ENCODE results near the gene NFXL1.

NFXL1 gene

GRCh38 chr4:47840291-47840690, 74.1 kb downstream of the NFXL1 start:
- Histone ChIP-seq H3K27ac (ENCODE audit: low read depth, low read length) (no peak overlapping the region), H3K27me3 (ENCODE audit: control insufficient read depth, insufficient read depth, low read length) (no peaks in the 10 kb centered on the region), H3K4me1 (ENCODE audit: control insufficient read depth, insufficient read depth, low read length) (peaks cover 12% of the 10 kb centered on the region), H3K36me3 (ENCODE audit: control insufficient read depth, insufficient read depth, low read length) (peaks cover 3% of the 10 kb centered on the region), H3K4me3 (ENCODE audit: low read length) (no peak overlapping the region), H3K9ac (ENCODE audit: low read length) (no peak overlapping the region)

GRCh38 chr4:47839259-47839658, 75.1 kb downstream of the NFXL1 start:
- H3K27ac ChIP-seq (ENCODE audit: low read depth, low read length) = no peak overlapping the region
- no peak overlapping the region for H3K9ac ChIP-seq (ENCODE audit: low read length)
- peaks cover 3% of the 10 kb centered on the region for H3K36me3 ChIP-seq (ENCODE audit: control insufficient read depth, insufficient read depth, low read length)
- no peaks in the 10 kb centered on the region for H3K27me3 ChIP-seq (ENCODE audit: control insufficient read depth, insufficient read depth, low read length)
- no peak overlapping the region for H3K4me3 ChIP-seq (ENCODE audit: low read length)
- H3K4me1 ChIP-seq (ENCODE audit: control insufficient read depth, insufficient read depth, low read length) = peaks cover 12% of the 10 kb centered on the region

GRCh38 chr4:47838445-47838844, 75.9 kb downstream of the NFXL1 start:
- Histone ChIP-seq H3K4me3 (ENCODE audit: low read length) (no peak overlapping the region), H3K36me3 (ENCODE audit: control insufficient read depth, insufficient read depth, low read length) (no peaks in the 10 kb centered on the region), H3K9ac (ENCODE audit: low read length) (no peak overlapping the region), H3K27me3 (ENCODE audit: control insufficient read depth, insufficient read depth, low read length) (no peaks in the 10 kb centered on the region), H3K27ac (ENCODE audit: low read depth, low read length) (no peak overlapping the region), H3K4me1 (ENCODE audit: control insufficient read depth, insufficient read depth, low read length) (peaks cover 12% of the 10 kb centered on the region)

GRCh38 chr4:47837908-47838294, 76.5 kb downstream of the NFXL1 start, which contains the start of gene CORIN:
Gene CORIN (minus strand): TSS chr4:47838067. CDS start chr4:47837949, 118 bp downstream.
- H3K36me3 ChIP-seq (ENCODE audit: control insufficient read depth, insufficient read depth, low read length) = no peaks in the 10 kb centered on the region
- peak within 1 kb of the TSS; percentile 75 for H3K4me3 ChIP-seq (ENCODE audit: low read length)
- no peaks in the 10 kb centered on the region for H3K27me3 ChIP-seq (ENCODE audit: control insufficient read depth, insufficient read depth, low read length)
- no peak within 1 kb of the TSS for H3K9ac ChIP-seq (ENCODE audit: low read length)
- H3K4me1 ChIP-seq (ENCODE audit: control insufficient read depth, insufficient read depth, low read length) = peaks cover 12% of the 10 kb centered on the region
- no peak within 1 kb of the TSS for H3K27ac ChIP-seq (ENCODE audit: low read depth, low read length)

- Histone ChIP-seq H3K4me1 (ENCODE audit: control insufficient read depth, insufficient read depth, low read length) (peaks cover 12% of the 10 kb centered on the region), H3K9ac (ENCODE audit: low read length) (no peak overlapping the region), H3K27ac (ENCODE audit: low read depth, low read length) (no peak overlapping the region), H3K4me3 (ENCODE audit: low read length) (peak overlapping the region; percentile 75), H3K27me3 (ENCODE audit: control insufficient read depth, insufficient read depth, low read length) (no peaks in the 10 kb centered on the region), H3K36me3 (ENCODE audit: control insufficient read depth, insufficient read depth, low read length) (no peaks in the 10 kb centered on the region)
Observed at GRCh38 chr4:47837094-47837907, 77.1 kb downstream of the NFXL1 start.

GRCh38 chr4:47836641-47837093, 77.7 kb downstream of the NFXL1 start:
- no peaks in the 10 kb centered on the region for H3K27me3 ChIP-seq (ENCODE audit: control insufficient read depth, insufficient read depth, low read length)
- H3K9ac ChIP-seq (ENCODE audit: low read length) = no peak overlapping the region
- no peaks in the 10 kb centered on the region for H3K36me3 ChIP-seq (ENCODE audit: control insufficient read depth, insufficient read depth, low read length)
- peak overlapping the region; percentile 75 for H3K4me3 ChIP-seq (ENCODE audit: low read length)
- H3K4me1 ChIP-seq (ENCODE audit: control insufficient read depth, insufficient read depth, low read length) = peaks cover 12% of the 10 kb centered on the region
- H3K27ac ChIP-seq (ENCODE audit: low read depth, low read length) = no peak overlapping the region

- peaks cover 12% of the 10 kb centered on the region for H3K4me1 ChIP-seq (ENCODE audit: control insufficient read depth, insufficient read depth, low read length)
- no peaks in the 10 kb centered on the region for H3K36me3 ChIP-seq (ENCODE audit: control insufficient read depth, insufficient read depth, low read length)
- no peak overlapping the region for H3K27ac ChIP-seq (ENCODE audit: low read depth, low read length)
- no peak overlapping the region for H3K4me3 ChIP-seq (ENCODE audit: low read length)
- H3K27me3 ChIP-seq (ENCODE audit: control insufficient read depth, insufficient read depth, low read length) = no peaks in the 10 kb centered on the region
- H3K9ac ChIP-seq (ENCODE audit: low read length) = no peak overlapping the region
Observed at GRCh38 chr4:47835494-47835893, 78.9 kb downstream of the NFXL1 start.

GRCh38 chr4:47831026-47831679, 83.2 kb downstream of the NFXL1 start:
- H3K27me3 ChIP-seq (ENCODE audit: control insufficient read depth, insufficient read depth, low read length) = no peaks in the 10 kb centered on the region
- H3K36me3 ChIP-seq (ENCODE audit: control insufficient read depth, insufficient read depth, low read length) = no peaks in the 10 kb centered on the region
- H3K4me1 ChIP-seq (ENCODE audit: control insufficient read depth, insufficient read depth, low read length) = peaks cover 7% of the 10 kb centered on the region
- H3K9ac ChIP-seq (ENCODE audit: low read length) = no peak overlapping the region
- H3K27ac ChIP-seq (ENCODE audit: low read depth, low read length) = no peak overlapping the region
- no peak overlapping the region for H3K4me3 ChIP-seq (ENCODE audit: low read length)

GRCh38 chr4:47830265-47831025, 83.9 kb downstream of the NFXL1 start:
- Histone ChIP-seq H3K27me3 (ENCODE audit: control insufficient read depth, insufficient read depth, low read length) (no peaks in the 10 kb centered on the region), H3K36me3 (ENCODE audit: control insufficient read depth, insufficient read depth, low read length) (no peaks in the 10 kb centered on the region), H3K4me1 (ENCODE audit: control insufficient read depth, insufficient read depth, low read length) (peaks cover under 1% of the 10 kb centered on the region), H3K27ac (ENCODE audit: low read depth, low read length) (no peak overlapping the region), H3K9ac (ENCODE audit: low read length) (no peak overlapping the region), H3K4me3 (ENCODE audit: low read length) (no peak overlapping the region)

GRCh38 chr4:47829438-47829837, 84.9 kb downstream of the NFXL1 start:
- Histone ChIP-seq H3K27ac (ENCODE audit: low read depth, low read length) (no peak overlapping the region), H3K4me1 (ENCODE audit: control insufficient read depth, insufficient read depth, low read length) (no peaks in the 10 kb centered on the region), H3K4me3 (ENCODE audit: low read length) (no peak overlapping the region), H3K9ac (ENCODE audit: low read length) (no peak overlapping the region), H3K36me3 (ENCODE audit: control insufficient read depth, insufficient read depth, low read length) (no peaks in the 10 kb centered on the region), H3K27me3 (ENCODE audit: control insufficient read depth, insufficient read depth, low read length) (no peaks in the 10 kb centered on the region)

- Histone ChIP-seq H3K36me3 (ENCODE audit: control insufficient read depth, insufficient read depth, low read length) (no peaks in the 10 kb centered on the region), H3K27me3 (ENCODE audit: control insufficient read depth, insufficient read depth, low read length) (no peaks in the 10 kb centered on the region), H3K4me1 (ENCODE audit: control insufficient read depth, insufficient read depth, low read length) (no peaks in the 10 kb centered on the region), H3K9ac (ENCODE audit: low read length) (no peak overlapping the region), H3K27ac (ENCODE audit: low read depth, low read length) (no peak overlapping the region), H3K4me3 (ENCODE audit: low read length) (no peak overlapping the region)
Observed at GRCh38 chr4:47827343-47828047, 86.9 kb downstream of the NFXL1 start.

- H3K4me3 ChIP-seq (ENCODE audit: low read length) = no peak overlapping the region
- no peak overlapping the region for H3K27ac ChIP-seq (ENCODE audit: low read depth, low read length)
- H3K4me1 ChIP-seq (ENCODE audit: control insufficient read depth, insufficient read depth, low read length) = no peaks in the 10 kb centered on the region
- H3K9ac ChIP-seq (ENCODE audit: low read length) = no peak overlapping the region
- H3K27me3 ChIP-seq (ENCODE audit: control insufficient read depth, insufficient read depth, low read length) = no peaks in the 10 kb centered on the region
- no peaks in the 10 kb centered on the region for H3K36me3 ChIP-seq (ENCODE audit: control insufficient read depth, insufficient read depth, low read length)
Observed at GRCh38 chr4:47824840-47825239, 89.5 kb downstream of the NFXL1 start.
